GM12874 (cell line): ENCODE results near the gene BMP6.

Experiments
- CTCF ChIP-seq: IDR thresholded peaks from 2 replicates; pipeline ENCODE4 v1.5.1; 2011; ENCODE audit warnings: low read depth, mild to moderate bottlenecking, control low read depth, low read length, moderate library complexity; ENCODE audit not compliant: insufficient read depth

BMP6 gene

DNA sequence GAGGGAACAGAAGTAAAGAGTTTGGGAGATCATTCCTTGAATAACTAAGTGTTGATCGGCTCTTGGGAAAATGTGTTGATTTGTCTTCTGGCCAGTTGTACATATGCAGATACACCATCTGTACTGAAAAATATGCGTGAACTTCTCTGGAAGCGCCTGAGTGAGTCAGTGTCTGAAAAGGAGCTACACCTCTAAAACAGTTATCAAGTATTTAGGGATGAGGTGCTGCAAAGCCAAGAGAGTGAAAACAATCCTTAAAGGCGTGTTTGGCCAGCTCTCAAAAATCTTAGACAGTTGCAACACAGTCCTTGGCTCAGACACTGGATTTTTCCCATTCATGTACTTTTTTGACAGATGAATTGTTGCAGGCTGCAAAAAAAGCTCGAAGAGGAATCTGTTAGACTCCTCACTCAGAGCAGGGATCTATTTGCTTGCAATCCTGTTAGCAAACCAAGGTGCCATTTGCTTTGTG, 61.3 kb downstream of the BMP6 start:
- no peak for TF ChIP-seq CTCF

GRCh38 chr6:7787731-7788130, 61.8 kb downstream of the BMP6 start:
- no peak for TF ChIP-seq CTCF

- no peak for TF ChIP-seq CTCF
Measured at GRCh38 chr6:7794509-7794908, 68.6 kb downstream of the BMP6 start.

GRCh38 chr6:7797386-7797785, 71.5 kb downstream of the BMP6 start:
- TF ChIP-seq CTCF: no peak

DNA sequence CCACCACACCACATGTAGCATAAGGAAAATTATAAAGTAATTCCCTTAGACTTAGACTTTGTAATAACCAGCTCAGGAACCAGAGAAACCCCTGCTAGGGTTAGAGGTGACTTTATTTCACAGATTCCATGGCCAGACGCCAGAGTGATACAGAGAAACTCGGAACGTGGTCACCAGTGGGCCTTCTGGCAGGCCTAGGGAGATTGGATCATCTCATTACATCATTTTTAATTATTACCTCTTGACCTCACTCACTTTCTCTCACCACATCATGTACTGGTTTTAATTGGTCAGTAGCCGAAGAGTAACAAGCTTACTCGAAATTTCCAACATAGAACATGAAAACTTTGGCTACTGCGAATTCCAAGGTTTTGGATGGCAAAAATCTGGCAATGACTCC, 72.9 kb downstream of the BMP6 start:
- no peak for TF ChIP-seq CTCF

- TF ChIP-seq CTCF: no peak
Measured at GRCh38 chr6:7802662-7803061, 76.8 kb downstream of the BMP6 start.

- no peak for TF ChIP-seq CTCF
Measured at GRCh38 chr6:7803214-7803613, 77.3 kb downstream of the BMP6 start.
